HepG2 (cell line): ENCODE measurements around the gene TEX22. TPM values are rescaled to one million over a fixed set of nuclear protein-coding genes. Genes with fewer than 3 reads are reported as not detected.

Experiments
- CHCHD3 ChIP-seq: sonication (generic); formaldehyde crosslinking; IDR thresholded peaks from 2 replicates; pipeline ENCODE4 v1.8.0; 2022; ENCODE audit warnings: mild to moderate bottlenecking, missing genetic modification reagents, moderate library complexity
- FOXK1 ChIP-seq: sonication (generic); formaldehyde crosslinking; IDR thresholded peaks from 2 replicates; pipeline ENCODE4 v1.4.0; 2020; ENCODE audit warnings: low read depth, missing genetic modification reagents, borderline replicate concordance
- GATAD2A ChIP-seq: IDR thresholded peaks from 2 replicates; pipeline ENCODE4 v1.6.1; 2016
- THAP11 ChIP-seq: IDR thresholded peaks from 2 replicates; pipeline ENCODE4 v1.6.1; 2016; ENCODE audit warnings: missing biosample characterization, missing genetic modification reagents
- THAP8 ChIP-seq: sonication (generic); formaldehyde crosslinking; IDR thresholded peaks from 2 replicates; pipeline ENCODE4 v1.5.1; 2020; ENCODE audit warnings: missing genetic modification reagents, mild to moderate bottlenecking, borderline replicate concordance
- XBP1 ChIP-seq: sonication (generic); formaldehyde crosslinking; IDR thresholded peaks from 2 replicates; pipeline ENCODE4 v1.5.0; 2020; ENCODE audit warnings: missing genetic modification reagents
- ZFP41 ChIP-seq: sonication (generic); formaldehyde crosslinking; IDR thresholded peaks from 2 replicates; pipeline ENCODE4 v1.4.0; 2020; ENCODE audit warnings: mild to moderate bottlenecking, missing genetic modification reagents, borderline replicate concordance
- ZNF44 ChIP-seq: sonication (generic); formaldehyde crosslinking; IDR thresholded peaks from 2 replicates; pipeline ENCODE4 v1.5.1; 2020; ENCODE audit warnings: mild to moderate bottlenecking, missing genetic modification reagents
- ZNF629 ChIP-seq: sonication (generic); formaldehyde crosslinking; conservative IDR thresholded peaks from 2 replicates; pipeline ENCODE4 v1.5.0; 2020; ENCODE audit warnings: missing genetic modification reagents
- ZNF710 ChIP-seq: sonication (generic); formaldehyde crosslinking; IDR thresholded peaks from 2 replicates; pipeline ENCODE4 v1.5.0; 2020; ENCODE audit warnings: mild to moderate bottlenecking, missing genetic modification reagents, borderline replicate concordance
- ZNF740 ChIP-seq: sonication (generic); formaldehyde crosslinking; IDR thresholded peaks from 2 replicates; pipeline ENCODE4 v1.4.0; 2020; ENCODE audit warnings: missing genetic modification reagents
- polyA plus RNA-seq, 8 experiments: library from polyadenylated mRNA; depleted of rRNA in 3 of 8; stranded (reverse) in 7 of 8; unstranded in 1 of 8; fragments of >200 nt; fragmentation: Illumina TruSeq in 4 of 8; extraction: Trizol in 4 of 8; gene quantifications; 2 replicates each; pipeline versions ENCODE4 v1.2.1 to v1.2.3, GENCODE V29; 2011 to 2016; ENCODE audit warnings: low read depth in 4 of 8, missing spikeins in 1 of 8, mixed read lengths in 1 of 8; ENCODE audit not compliant: insufficient read depth in 1 of 8
- total RNA-seq, 5 experiments: library from RNA; depleted of rRNA; stranded (reverse); fragments of >200 nt; fragmentation: Illumina TruSeq; extraction: Trizol; gene quantifications; 2 replicates each; pipeline ENCODE4 v1.2.3, GENCODE V29; 2016; ENCODE audit warnings: low read depth in 1 of 5
- TF ChIP-seq, protein P1 (sequence below): sonication (generic); formaldehyde crosslinking; IDR thresholded peaks from 2 replicates; pipeline ENCODE4 v1.4.0; 2020; ENCODE audit warnings: missing genetic modification reagents
- TF ChIP-seq, protein P2 (sequence below): sonication (generic); formaldehyde crosslinking; IDR thresholded peaks from 2 replicates; pipeline ENCODE4 v1.4.0; 2020; ENCODE audit warnings: missing genetic modification reagents
- TF ChIP-seq, protein P3 (sequence below): sonication (generic); IDR thresholded peaks from 2 replicates; pipeline ENCODE4 v1.6.1; 2016; ENCODE audit warnings: low read depth, borderline replicate concordance
- TF ChIP-seq, protein P4 (sequence below): sonication (generic); formaldehyde crosslinking; IDR thresholded peaks from 2 replicates; pipeline ENCODE4 v1.5.0; 2020; ENCODE audit warnings: mild to moderate bottlenecking, missing genetic modification reagents
- TF ChIP-seq, protein P5 (sequence below): IDR thresholded peaks from 2 replicates; pipeline ENCODE4 v1.6.1; 2016

TEX22 gene
- total and polyA plus RNA-seq, 2 of the 13 experiments (the other 11 are each of a cell fraction or from before 2014, with no cell fraction given), result 0.07 to 0.27 TPM

GRCh38 chr14:105398044-105398725 lies at the start of gene TEX22 (continued):
- TF ChIP-seq THAP8 (CRISPR knock-in tag), result peak; percentile 32; the same call in 1 of the 2 replicates
- peak; percentile 51; the same call in 1 of the 2 replicates for TF ChIP-seq FOXK1 (CRISPR knock-in tag)
- TF ChIP-seq, protein P1, sequence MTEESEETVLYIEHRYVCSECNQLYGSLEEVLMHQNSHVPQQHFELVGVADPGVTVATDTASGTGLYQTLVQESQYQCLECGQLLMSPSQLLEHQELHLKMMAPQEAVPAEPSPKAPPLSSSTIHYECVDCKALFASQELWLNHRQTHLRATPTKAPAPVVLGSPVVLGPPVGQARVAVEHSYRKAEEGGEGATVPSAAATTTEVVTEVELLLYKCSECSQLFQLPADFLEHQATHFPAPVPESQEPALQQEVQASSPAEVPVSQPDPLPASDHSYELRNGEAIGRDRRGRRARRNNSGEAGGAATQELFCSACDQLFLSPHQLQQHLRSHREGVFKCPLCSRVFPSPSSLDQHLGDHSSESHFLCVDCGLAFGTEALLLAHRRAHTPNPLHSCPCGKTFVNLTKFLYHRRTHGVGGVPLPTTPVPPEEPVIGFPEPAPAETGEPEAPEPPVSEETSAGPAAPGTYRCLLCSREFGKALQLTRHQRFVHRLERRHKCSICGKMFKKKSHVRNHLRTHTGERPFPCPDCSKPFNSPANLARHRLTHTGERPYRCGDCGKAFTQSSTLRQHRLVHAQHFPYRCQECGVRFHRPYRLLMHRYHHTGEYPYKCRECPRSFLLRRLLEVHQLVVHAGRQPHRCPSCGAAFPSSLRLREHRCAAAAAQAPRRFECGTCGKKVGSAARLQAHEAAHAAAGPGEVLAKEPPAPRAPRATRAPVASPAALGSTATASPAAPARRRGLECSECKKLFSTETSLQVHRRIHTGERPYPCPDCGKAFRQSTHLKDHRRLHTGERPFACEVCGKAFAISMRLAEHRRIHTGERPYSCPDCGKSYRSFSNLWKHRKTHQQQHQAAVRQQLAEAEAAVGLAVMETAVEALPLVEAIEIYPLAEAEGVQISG (CRISPR knock-in tag), result peak; percentile 89
- TF ChIP-seq, protein P2, sequence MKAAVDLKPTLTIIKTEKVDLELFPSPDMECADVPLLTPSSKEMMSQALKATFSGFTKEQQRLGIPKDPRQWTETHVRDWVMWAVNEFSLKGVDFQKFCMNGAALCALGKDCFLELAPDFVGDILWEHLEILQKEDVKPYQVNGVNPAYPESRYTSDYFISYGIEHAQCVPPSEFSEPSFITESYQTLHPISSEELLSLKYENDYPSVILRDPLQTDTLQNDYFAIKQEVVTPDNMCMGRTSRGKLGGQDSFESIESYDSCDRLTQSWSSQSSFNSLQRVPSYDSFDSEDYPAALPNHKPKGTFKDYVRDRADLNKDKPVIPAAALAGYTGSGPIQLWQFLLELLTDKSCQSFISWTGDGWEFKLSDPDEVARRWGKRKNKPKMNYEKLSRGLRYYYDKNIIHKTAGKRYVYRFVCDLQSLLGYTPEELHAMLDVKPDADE (CRISPR knock-in tag), result 0 out of 2 replicates have a peak, but pooled peaks have one; percentile 39
- TF ChIP-seq ZNF710 (CRISPR knock-in tag), result peak; percentile 43; the same call in 1 of the 2 replicates
- no peak for TF ChIP-seq ZFP41 (CRISPR knock-in tag)
- TF ChIP-seq, protein P3, sequence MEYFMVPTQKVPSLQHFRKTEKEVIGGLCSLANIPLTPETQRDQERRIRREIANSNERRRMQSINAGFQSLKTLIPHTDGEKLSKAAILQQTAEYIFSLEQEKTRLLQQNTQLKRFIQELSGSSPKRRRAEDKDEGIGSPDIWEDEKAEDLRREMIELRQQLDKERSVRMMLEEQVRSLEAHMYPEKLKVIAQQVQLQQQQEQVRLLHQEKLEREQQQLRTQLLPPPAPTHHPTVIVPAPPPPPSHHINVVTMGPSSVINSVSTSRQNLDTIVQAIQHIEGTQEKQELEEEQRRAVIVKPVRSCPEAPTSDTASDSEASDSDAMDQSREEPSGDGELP, result 0 out of 2 replicates have a peak, but pooled peaks have one; percentile 33
- peak; percentile 88 for TF ChIP-seq THAP11 (CRISPR knock-in tag)
- TF ChIP-seq ZNF44 (CRISPR knock-in tag), result no peak
- TF ChIP-seq, protein P4, sequence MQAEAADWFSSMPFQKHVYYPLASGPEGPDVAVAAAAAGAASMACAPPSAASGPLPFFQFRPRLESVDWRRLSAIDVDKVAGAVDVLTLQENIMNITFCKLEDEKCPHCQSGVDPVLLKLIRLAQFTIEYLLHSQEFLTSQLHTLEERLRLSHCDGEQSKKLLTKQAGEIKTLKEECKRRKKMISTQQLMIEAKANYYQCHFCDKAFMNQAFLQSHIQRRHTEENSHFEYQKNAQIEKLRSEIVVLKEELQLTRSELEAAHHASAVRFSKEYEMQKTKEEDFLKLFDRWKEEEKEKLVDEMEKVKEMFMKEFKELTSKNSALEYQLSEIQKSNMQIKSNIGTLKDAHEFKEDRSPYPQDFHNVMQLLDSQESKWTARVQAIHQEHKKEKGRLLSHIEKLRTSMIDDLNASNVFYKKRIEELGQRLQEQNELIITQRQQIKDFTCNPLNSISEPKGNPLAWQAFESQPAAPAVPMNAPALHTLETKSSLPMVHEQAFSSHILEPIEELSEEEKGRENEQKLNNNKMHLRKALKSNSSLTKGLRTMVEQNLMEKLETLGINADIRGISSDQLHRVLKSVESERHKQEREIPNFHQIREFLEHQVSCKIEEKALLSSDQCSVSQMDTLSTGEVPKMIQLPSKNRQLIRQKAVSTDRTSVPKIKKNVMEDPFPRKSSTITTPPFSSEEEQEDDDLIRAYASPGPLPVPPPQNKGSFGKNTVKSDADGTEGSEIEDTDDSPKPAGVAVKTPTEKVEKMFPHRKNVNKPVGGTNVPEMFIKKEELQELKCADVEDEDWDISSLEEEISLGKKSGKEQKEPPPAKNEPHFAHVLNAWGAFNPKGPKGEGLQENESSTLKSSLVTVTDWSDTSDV (CRISPR knock-in tag), result no peak
- TF ChIP-seq XBP1 (CRISPR knock-in tag), result no peak
- TF ChIP-seq CHCHD3, result no peak
- no peak for TF ChIP-seq GATAD2A
- no peak for TF ChIP-seq ZNF740 (CRISPR knock-in tag)
- TF ChIP-seq, protein P5, sequence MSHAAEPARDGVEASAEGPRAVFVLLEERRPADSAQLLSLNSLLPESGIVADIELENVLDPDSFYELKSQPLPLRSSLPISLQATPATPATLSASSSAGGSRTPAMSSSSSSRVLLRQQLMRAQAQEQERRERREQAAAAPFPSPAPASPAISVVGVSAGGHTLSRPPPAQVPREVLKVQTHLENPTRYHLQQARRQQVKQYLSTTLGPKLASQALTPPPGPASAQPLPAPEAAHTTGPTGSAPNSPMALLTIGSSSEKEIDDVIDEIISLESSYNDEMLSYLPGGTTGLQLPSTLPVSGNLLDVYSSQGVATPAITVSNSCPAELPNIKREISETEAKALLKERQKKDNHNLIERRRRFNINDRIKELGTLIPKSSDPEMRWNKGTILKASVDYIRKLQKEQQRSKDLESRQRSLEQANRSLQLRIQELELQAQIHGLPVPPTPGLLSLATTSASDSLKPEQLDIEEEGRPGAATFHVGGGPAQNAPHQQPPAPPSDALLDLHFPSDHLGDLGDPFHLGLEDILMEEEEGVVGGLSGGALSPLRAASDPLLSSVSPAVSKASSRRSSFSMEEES (CRISPR knock-in tag), result peak; percentile 10; the same call in 1 of the 2 replicates
- peak; percentile 12; the same call in 1 of the 2 replicates for TF ChIP-seq ZNF629 (CRISPR knock-in tag)
